HG02678 (cell line): ENCODE results near the gene RESP18.
"Not testable (repeated sequence)": the region's sequence is repeated elsewhere in the genome, so short reads cannot be mapped to it uniquely, and the experiment has no call there.

Experiments
- ATAC-seq: cut with Tn5 transposase; IDR thresholded peaks from one replicate; pipeline ENCODE4 v1.9.1; 2021; ENCODE audit warnings: mild to moderate bottlenecking, moderate library complexity; ENCODE audit not compliant: unreplicated experiment

Gene RESP18

DNA sequence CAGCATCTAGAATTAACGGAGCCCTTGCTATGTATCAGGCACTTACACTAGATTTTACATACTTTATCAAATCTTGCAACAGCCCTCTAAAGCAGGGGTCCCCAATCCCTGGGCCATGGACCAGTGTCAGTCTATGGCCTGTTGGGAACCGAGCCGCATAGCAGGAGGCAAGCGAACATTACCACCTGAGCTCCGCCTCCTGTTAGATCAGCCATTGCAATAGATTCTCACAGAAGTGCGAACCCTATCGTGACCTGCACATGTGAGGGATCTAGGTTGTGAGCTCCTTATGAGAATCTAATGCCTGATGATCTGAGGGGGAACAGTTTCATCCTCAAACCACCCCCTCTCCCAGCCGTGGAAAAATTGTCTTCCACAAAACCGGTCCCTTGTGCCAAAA lies 39.9 kb downstream of the RESP18 start:
- ATAC-seq = no peak

DNA sequence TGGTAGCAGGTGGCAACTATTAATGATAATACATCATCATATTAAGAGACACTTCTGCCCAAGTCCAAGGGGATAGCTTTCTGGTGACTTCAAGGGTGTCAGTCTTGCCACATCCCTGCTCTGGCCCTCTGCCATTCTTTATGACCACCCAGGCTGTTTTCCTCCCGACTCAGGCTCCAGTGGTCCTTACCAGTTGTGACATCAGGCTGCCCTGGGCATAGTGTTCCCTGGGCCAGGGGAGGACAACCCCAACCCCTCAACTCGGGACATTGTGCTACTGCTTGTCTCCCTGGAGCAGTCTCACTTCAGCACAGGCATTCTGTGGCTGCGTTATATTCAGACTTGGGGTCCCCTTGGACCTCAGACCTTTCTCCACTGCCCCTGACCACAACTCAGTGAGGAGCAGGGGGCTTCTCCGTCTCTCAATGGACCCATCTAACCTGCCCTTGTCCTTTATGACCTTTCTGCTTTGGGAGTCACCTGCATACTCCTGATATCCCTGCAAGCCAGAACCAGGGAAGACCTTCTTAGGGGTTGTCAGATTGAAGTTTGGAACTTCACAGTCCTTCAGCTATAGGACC lies 40.5 kb downstream of the RESP18 start:
- ATAC-seq = no peak

DNA sequence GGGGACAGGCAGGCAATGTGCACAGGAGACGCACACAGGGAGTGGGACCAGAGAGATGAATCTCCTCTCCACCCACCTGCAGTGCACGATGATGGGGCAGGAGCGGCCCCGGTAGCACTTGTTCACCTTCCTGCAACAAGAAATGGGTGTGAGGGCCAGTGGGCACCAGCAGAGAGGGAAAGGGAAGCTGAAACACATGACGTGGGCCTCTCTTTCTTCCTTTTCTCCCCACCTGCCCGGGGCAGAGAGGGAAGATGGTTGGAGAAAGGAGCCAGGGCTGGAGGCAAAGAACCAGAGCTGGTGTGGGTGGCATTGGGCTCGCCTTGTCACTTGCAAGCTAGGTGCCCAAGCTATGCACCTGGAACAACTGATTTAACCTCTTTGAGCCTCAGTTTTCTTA lies 41.1 kb downstream of the RESP18 start:
- no peak for ATAC-seq

DNA sequence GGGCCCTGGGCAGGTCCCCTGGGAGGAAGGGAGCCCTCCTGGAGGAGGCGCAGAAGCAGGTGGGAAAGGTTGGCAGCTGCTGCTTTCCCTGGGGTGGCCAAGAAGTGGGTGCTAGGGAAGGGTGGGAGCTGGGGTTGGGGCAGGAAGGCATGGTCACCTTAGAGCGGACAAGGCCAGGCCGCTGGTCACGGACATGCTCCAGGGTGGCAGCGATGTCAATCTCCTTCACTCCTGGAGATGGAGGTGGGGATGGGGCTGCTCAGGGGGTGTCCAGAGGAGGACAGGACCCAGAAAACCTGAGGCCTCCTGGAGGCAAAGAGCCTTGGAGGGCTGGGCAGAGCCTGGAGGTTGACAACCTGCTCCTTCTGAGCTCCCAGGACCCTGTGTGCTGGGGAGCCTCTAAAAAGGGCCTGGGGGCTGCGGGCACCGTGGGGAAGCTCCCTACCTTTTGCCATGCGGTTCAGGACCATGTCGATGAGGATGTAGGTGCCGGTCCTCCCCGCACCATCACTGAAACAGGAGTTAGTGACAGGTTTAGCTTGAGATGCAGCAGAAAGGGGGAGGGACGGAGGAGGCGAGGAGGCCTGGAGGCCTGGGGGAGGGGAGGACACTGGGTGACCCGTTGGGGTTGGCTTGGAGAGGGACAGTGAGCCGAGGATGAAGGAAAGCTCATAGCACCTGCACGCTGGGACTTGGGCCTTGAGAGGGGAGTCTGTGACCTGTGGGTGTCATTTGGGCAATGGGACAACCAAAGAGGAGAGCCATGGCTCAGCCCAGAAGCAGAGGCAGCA lies 42.0 kb downstream of the RESP18 start:
- no peak for ATAC-seq

DNA sequence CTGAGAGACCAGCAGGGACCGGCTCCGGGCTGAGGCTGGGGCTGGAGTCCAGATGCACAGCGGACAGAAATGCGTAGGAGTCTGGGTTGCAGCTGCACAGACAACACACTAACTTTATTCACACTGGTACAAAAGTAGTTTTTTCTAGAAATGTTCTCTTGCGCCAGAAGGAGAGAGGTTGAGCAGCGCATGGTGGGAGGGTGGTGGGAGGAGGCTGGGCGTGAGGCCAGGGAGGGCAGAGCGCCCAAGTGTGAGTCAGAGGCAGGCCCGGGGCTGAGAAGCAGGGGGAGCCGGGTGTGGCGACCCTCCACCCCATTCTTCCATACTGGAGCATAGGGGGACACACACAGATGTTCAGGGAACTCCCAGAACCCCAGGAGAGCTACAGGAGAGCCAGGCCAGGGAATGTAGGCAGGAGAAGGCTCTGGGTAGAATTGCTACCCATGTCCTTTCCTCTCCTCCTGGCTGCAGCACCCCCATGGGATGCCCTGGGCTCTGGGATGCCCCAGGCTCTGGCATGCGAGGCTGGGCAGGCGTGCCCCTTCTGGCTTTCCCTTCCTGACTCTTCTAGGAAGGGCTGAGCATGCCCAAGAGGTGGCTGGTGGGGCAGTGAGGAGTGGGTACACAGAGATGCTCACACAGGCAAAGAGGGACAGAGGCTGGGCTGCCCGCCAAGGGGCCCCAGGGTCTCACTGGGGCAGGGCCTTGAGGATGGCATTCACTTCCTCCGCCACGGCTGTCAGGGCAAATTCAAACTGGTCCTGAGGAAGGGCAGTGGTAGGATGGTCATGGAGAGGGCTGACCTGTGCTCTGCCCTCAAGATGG lies 42.8 kb downstream of the RESP18 start:
- ATAC-seq = no peak

DNA sequence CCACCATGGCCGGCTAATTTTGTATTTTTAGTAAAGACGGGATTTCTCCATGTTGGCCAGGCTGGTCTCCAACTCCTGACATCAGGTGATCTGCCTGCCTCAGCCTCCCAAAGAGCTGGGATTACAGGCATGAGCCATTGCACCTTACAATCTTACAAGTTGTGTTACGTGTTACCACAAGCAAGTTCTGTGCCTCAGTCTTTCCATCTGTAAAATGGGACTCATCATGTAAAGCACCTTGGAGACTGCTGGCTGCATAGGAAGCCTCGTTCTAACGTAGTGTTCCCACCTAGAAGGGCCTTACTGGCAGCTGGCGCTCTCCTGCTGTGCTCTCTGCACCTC lies 43.4 kb downstream of the RESP18 start:
- ATAC-seq = no peak

DNA sequence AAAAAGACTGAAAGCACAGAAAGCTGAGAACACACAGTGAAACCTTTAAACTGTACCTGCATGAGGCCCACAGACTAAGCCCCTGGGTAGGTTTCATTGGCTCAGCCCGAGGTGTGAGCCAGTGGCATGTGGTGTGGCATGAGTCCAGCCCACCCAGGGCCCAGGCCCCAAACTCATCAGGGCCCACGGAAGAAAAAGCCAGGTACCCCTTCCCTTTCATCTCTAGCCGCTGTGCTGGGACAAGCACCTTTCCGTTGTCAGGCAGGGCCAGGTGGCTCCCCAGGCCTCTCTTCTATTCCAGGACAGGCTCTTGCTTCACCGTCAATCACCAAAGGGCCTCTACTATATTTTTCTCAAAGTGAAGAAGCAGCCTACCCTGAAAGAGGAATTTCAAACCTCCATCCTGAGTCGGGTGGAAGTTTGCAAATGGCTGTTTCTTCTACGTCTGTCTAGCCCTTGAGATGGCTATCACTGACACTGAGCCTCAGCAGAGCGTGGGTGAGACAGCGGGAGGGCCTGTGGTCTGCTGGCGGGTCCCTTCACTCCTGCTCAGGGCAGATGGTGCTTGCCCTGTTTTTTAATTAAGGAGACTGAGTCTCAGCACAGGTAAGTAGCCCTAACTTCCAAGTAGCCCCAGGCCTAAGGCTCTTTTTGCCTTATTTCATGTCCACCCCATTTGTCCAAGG lies 44.8 kb downstream of the RESP18 start:
- no peak for ATAC-seq

DNA sequence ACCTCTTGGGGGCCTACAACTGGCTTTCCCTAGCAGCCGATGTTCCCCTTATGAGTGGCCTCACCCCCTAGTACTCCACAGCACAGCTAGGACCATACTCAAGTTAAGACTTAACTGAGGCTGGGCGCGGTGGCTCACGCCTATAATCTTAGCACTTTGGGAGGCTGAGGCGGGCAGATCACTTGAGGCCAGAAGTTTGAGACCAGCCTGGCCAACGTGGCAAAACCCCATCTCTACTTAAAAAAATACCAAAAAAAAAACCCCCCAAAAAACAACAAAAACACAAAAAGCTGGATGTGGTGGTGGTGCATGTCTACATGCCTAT lies 45.5 kb downstream of the RESP18 start:
- not testable (repeated sequence) for ATAC-seq

DNA sequence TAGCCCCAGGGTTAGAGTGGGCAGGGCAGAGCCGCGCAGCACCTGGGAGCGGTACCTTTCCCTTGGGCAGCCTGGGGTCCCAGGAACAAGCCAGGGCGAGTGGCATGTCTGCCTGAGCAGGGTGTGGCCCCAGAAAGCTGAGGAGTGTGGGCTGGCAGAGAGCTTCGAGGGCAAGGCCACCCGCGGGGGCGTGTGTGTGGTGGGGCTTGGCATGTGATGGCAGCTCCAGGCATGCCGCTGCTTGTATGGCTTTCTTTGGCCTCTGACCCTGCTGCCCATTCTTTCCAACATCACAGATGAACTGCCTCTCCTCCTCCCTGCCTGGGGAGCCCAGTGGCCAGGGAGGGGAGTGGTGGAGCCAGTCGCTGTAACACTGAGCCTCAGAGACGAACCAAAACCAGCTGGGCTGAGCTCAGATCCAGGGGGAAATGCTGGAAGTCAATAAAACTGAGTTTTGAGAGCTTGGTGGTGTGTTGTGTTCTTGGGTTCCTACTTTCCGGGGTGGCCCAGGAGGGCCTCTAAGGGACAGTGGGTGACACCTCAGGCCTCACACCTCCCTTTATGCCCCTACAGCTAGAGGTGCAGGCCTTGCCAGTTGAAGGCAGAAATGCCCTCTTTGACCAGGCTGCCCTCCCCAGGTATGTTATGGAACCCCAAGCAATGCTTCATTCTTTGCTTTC lies 46.0 kb downstream of the RESP18 start:
- ATAC-seq = no peak

DNA sequence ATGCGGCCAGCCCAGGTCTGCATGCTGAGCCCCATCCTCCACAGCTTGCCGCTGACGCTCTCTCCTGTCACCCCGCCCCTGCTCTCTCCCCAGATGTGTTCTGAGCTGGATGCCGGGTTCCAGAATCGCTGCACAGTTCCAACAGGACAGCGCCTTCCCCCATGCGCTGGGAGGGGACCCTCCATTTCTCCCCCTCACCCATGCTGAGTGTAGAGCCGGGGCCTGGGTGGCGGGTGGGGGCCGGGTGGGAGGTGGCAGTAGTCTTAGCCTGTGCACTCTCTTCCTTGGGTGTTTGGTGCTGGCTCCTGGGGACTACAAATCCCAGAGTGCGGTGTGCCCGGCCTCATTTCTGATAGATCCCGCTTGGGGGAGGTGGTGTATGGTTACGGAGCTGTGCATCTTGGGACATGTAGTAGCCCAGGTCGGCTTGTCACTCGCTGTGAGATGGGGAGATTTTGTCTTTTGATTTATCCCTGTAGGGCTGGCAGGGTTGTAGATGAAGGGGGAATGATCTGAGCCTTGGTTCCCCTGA lies 46.6 kb downstream of the RESP18 start:
- no peak for ATAC-seq

DNA sequence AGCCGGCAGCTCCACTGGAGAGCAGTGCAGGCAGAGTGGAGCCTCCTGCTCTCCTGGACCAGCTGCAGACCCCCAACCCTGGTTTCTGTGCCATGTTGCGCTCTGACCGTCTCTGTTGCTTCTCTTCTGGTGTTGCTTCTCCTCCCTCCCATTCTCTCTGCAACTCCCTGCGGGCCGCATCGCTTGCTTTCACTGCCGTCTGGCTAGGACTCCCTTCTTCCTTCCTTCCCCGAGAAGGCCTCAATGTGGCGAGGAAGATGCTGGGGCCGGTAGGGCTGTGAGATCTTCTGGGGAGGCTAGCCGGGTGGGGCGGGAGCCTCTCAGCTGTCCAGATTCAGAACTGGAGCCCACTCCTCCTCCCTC lies 47.2 kb downstream of the RESP18 start:
- no peak for ATAC-seq

DNA sequence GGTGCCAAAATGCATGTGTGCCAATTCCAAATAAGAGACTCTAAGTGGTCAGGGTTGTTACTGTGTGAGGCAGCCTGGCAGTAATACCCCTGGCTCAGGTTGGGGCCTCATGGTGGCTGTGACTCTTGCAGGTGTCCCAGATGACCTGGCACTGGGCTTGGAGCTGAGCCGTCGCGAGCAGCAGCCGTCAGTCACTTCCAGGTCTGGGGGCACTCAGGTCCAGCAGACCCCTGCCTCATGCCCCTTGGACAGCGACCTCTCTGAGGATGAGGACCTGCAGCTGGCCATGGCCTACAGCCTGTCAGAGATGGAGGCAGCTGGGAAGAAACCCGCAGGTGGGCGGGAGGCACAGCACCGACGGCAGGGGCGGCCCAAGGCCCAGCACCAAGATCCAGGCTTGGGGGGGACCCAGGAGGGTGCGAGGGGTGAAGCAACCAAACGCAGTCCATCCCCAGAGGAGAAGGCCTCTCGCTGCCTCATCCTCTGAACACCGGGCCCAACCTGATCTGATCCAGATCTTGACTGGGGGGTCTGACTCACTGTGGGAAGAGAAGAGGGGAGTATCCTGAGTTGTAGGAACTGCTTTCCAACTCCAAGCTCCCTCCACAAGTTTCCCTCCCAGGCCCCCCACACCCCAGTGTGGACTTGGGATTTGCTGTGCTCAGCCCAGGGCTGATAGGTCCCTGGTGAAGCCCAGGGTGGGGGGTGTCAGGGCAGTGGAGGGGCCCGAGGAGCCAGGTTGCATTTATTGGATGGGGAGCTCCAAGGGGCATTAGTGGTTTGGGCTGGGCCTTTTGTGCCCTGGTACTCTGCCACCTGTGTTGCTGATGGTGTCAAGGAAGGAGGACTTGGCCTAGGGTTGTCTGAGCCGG lies 47.8 kb downstream of the RESP18 start:
- ATAC-seq = no peak

DNA sequence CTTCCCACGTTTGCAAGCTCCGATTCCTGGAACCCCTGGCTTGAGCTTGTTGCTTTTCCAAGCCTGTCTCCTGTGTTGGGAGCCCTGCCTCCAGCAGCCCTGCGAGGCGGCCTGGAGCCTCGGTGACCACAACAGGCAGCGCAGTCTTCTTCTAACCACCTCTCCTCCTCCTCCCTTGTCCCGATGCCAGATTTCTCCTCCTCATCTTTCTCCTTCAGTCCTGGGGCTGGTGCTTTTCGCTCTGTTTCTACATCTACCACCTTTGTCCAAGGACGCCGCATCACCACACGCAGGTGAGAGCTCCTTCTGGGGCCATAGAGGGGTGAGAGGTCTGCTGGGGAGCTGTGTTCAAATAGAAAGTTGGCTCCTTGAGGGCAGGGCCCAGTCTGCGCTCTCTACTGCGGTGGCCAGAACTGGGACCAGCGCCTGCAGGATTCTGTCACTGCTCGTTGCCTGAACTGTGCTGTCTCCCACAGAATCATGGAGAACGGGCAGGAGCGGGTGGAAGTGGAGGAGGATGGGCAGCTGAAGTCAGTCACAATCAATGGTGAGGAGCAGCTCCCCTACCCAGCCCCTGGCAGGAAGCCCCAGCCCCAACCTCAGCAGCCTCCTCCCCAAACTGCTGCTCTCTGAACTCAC lies 49.5 kb downstream of the RESP18 start:
- no peak for ATAC-seq

DNA sequence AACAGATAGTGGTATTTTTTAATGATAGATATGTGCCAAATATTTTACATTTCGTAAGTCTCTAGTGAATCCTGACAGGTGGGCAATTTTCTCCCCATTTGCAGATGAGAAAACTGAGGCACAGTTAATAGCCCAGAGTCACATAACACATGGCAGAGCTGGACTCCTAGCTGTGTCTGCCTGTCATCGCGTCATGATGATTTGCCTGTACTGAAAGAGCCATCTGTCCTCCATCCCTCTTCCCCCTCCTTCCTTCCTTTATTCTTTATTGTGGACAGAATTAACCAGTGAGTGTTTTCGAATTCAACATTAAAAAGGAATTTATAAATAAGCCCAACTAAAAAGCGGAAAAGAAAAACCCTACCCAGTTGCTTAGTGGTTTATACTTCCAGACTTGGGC lies 50.2 kb downstream of the RESP18 start:
- no peak for ATAC-seq

DNA sequence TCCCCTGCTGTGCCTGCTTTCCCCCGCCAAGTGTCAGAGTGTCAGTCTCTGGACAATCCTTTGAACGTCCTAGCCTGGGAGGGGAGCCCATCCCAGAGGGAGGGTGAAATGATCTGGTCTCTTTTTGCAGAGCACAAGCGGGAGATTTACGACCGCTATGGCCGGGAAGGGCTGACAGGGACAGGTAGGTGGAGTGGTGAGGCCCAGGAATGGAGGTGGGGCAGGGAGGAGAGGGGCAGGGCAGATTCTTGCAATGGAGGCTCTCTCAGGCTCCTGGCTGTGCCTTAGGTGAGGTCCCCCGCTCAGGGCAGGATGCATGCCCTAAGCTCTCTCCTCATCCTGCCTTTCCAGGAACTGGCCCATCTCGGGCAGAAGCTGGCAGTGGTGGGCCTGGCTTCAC lies 51.0 kb downstream of the RESP18 start:
- no peak for ATAC-seq

DNA sequence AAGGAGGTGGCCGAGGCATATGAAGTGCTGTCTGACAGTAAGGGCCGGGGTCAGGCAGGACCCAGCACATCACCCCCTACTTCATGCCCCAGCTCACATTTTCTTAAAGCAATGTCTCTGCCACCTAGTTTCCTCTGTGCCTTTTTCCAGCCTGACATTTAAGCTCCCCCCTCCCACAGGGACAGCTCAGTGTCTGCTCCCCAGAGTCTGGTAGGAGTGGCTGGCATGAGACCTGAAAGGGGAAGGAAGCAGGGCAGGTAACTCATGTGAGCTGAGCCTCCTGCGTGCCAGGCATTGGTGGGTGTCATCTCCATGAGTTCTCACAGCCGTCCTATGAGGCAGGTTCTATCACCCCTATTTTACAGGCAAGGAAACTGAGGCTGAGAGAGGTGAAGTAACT lies 51.9 kb downstream of the RESP18 start:
- ATAC-seq = no peak

DNA sequence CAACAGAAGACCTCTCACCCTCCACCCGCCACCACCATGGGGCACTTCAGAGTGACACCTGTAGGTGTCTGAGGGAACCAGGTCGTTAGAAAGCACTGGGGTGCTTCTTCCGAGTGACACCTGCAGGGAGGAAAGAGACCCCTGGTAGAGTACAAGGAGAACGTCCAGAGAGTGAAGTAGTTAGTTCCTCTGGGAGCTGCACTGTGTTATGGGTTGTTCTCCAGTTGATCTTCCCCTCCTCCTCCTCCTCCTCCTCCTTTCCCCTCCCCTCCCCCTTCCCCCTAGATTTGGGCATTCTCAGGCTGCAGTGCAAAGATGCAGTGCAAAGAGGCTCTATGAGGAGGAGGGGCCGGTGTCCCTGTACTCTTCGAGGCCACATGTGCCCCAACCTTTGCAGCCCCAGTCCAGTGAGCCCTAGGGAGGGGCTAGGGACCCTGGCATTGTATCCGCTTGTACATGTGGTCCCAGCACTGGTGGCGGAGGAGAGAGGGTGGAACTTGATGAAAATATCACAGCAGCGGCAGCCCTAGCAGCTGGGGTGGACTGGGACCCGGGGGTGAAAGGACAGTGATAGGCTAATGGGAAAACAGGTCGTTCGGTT lies 52.5 kb downstream of the RESP18 start:
- ATAC-seq = no peak

DNA sequence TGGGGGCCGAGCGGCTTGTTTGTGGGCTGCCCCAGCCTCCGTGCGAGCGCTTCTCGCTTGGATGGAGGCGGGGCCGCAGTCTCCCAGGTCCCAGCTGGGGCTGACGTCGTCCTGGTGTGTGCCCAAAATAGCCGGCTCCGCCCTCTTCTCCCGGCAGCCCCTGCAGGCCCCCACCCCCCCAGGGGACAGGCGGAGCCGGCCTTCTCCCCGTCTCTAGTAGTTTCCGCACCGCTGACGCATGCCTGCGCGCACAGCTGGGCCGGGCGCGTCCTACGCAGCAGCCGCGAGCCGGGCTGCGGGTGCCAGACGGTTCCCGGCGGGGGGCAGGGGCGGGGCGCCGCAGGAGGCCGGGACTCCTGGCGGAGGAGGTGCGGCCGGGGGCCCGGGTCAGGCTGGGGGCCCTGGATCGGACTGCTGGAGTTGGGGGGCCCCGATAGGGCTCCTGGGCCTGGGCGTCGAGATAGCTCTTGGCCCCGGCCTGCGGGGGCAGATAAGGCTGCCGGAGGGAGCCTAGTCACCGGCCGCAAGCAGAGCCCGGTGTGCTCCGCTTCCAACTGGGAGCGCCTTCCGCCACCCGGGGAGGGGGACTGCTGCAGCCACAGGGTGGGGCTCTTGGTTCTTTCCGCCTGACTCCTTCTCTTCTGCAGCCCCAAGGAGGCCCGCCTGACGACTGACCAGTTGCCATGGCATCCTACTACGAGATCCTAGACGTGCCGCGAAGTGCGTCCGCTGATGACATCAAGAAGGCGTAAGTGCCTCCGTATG lies 53.2 kb downstream of the RESP18 start, which contains the start of gene DNAJB2:
Gene DNAJB2 (plus strand): TSS at position 216 of the 765 bp plus-strand sequence. CDS start 468 bp downstream, at position 684.
- peak; percentile 84 for ATAC-seq
